Activated naive CD4-positive, alpha-beta T cell treated with anti-CD3 and anti-CD28 coated beads, Interleukin-2, amount 50 U/mL, for 72 hours (primary cell): ENCODE results near the gene SLC6A12. TPM values are rescaled to one million over a fixed set of nuclear protein-coding genes. Genes with fewer than 3 reads are reported as not detected.
A peak's percentile ranks its signal among the peaks of the same experiment; 100 is the strongest.

Experiments used
- ATAC-seq, 2 donors: fragments of 150-1000 bp; cut with Tn5 transposase; 2 replicates each; pipeline ENCODE4 v1.10.0; 2021; ENCODE audit warnings: mild to moderate bottlenecking in 2 of 2, moderate library complexity in 2 of 2
- DNase-seq, 2 donors: peaks; one replicate each; pipeline ENCODE4 v3.0.0; 2021 to 2022; ENCODE audit warnings: low spot score in 2 of 2
- H3K27ac Mint-ChIP-seq, 2 donors: one replicate each; pipeline ENCODE4 v1.8.0; 2022; ENCODE audit warnings: mild to moderate bottlenecking in 2 of 2, mixed read lengths in 2 of 2
- H3K36me3 Mint-ChIP-seq, 2 donors: one replicate each; pipeline ENCODE4 v1.8.0; 2022; ENCODE audit warnings: mixed read lengths in 2 of 2
- H3K9me3 Mint-ChIP-seq, 2 donors: one replicate each; pipeline ENCODE4 v1.8.0; 2022; ENCODE audit warnings: mixed read lengths in 2 of 2
- total RNA-seq, 2 donors: library from RNA; stranded (reverse); gene quantifications; one replicate each; pipeline ENCODE4 v1.2.3, GENCODE V29; 2022

SLC6A12 gene
- total RNA-seq, 2 donors from 2014 or later = not detected

DNA sequence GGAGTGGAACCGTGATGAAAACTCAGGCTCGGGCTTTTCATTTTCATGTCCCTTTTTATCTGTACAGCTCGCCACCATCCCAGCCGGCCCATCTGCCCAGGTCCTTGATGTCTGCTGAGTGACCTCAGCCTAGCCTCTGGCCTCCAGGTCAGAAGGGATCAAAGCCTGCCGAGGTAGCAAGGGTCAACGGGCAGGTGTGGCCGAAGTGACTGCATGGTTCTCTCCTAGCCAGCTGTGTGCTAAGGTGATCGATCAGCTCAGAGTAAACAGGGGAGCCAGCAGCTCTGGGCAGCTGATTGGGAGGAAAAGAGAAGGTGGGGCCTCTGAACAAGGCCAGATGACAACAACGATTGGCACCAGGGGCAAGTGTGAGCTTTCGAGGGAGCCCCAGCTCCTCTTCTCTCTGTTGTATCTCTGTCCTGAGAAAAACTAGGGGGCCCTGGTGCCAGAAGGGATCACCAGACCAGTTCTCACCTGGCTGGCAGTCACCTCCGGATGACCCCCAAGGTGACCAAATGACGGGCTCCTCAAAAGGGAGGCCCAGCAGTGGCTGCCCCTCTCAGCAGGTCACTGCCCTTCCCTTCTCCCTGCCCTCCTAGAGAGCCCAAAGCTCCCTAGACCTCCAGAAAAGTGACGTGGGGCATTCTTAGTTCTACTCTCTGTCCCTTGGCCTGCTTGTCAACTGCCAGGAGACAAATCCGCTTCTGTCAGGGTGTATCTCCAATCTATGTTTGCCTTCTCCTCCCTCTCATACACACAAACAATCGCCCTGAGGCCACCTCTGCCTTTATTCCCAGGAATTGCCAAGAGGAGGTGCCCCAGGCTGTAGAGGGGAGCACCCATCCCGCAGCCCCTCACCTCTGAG lies 3.4 kb downstream of the SLC6A12 start:
- Mint-ChIP-seq H3K9me3 (no peaks in the 10 kb centered on the region), H3K27ac (peak overlapping the region in 1 of 2 donors; percentile 73), H3K36me3 (no peaks in the 10 kb centered on the region)
- ATAC-seq = no peak
- no peak for DNase-seq

- no peaks in the 10 kb centered on the region for H3K9me3 Mint-ChIP-seq
- DNase-seq (no peak), ATAC-seq (no peak)
- H3K27ac Mint-ChIP-seq = no peak overlapping the region
- no peaks in the 10 kb centered on the region for H3K36me3 Mint-ChIP-seq
These were observed 4.1 kb downstream of the SLC6A12 start for GRCh38 chr12:209851-210250.

- DNase-seq (no peak), ATAC-seq (no peak)
- no peak overlapping the region for H3K27ac Mint-ChIP-seq
- no peaks in the 10 kb centered on the region for H3K9me3 Mint-ChIP-seq
- H3K36me3 Mint-ChIP-seq = no peaks in the 10 kb centered on the region
These were observed 4.7 kb downstream of the SLC6A12 start for GRCh38 chr12:209246-209645.

GRCh38 chr12:208813-209212 lies 5.1 kb downstream of the SLC6A12 start:
- Mint-ChIP-seq H3K27ac (no peak overlapping the region), H3K36me3 (no peaks in the 10 kb centered on the region), H3K9me3 (no peaks in the 10 kb centered on the region)
- no peak for DNase-seq
- ATAC-seq = no peak

GRCh38 chr12:207804-208203 lies 6.2 kb downstream of the SLC6A12 start:
- ATAC-seq = no peak
- Mint-ChIP-seq H3K9me3 (no peaks in the 10 kb centered on the region), H3K36me3 (no peaks in the 10 kb centered on the region), H3K27ac (no peak overlapping the region)
- DNase-seq = no peak

GRCh38 chr12:206746-207440 lies 7.1 kb downstream of the SLC6A12 start:
- Mint-ChIP-seq H3K9me3 (no peaks in the 10 kb centered on the region), H3K36me3 (no peaks in the 10 kb centered on the region), H3K27ac (no peak overlapping the region)
- ATAC-seq (no peak), DNase-seq (no peak)

GRCh38 chr12:205026-205425 lies 8.9 kb downstream of the SLC6A12 start:
- ATAC-seq = no peak

GRCh38 chr12:204261-204678 lies 9.7 kb downstream of the SLC6A12 start:
- H3K9me3 Mint-ChIP-seq = no peaks in the 10 kb centered on the region
- no peak overlapping the region for H3K27ac Mint-ChIP-seq
- no peak for ATAC-seq
- DNase-seq = no peak
- H3K36me3 Mint-ChIP-seq = no peaks in the 10 kb centered on the region

More at GRCh38 chr12:205026-205425, 8.9 kb downstream of the SLC6A12 start:
- Mint-ChIP-seq H3K36me3 (no peaks in the 10 kb centered on the region), H3K27ac (no peak overlapping the region), H3K9me3 (no peaks in the 10 kb centered on the region)
- DNase-seq = no peak

DNA sequence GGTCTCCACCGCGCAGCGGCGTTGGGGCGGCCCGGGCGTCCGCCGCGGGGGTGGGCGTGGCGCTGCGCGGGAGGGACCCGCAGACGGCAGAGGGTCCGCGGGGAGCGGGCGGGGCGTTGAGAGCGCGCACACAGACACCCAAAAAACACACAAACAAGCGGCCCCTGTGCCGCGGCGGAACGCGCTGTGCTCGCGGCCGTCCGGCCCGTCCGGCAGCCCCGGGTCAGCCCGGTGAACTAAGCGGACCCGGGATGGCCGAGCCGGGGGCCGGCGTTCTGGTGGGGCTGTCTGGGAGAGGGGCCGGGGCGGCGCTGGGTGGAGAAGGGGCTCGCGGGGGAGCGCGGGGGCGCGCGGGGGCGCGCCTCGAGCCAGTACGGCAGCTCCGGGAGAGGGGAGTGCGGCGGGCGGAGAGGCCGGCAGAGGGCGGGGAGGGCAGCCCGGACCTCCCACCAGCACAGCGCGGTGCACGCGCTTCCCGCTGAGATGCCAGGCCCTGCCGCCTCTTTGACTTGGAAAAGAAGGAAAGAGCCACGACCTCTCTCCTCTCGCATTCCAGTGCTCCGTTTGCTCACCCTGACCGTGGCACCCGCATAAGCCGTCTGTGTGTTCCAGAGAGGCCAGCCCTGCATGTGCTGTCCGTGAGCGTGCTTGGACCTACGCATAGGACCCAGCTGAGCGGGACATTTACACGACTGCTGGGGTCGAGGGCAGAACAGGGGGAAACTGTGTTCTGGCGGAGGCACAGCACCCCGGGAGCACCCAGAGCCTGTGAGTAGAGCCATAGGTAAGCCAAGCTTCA lies 10.3 kb downstream of the SLC6A12 start:
- Mint-ChIP-seq H3K9me3 (no peaks in the 10 kb centered on the region), H3K36me3 (no peaks in the 10 kb centered on the region), H3K27ac (no peak overlapping the region)
- DNase-seq (no peak), ATAC-seq (peak in 1 of 2 donors; percentile 51)

GRCh38 chr12:203074-203461 lies 10.9 kb downstream of the SLC6A12 start:
- H3K27ac Mint-ChIP-seq = no peak overlapping the region
- H3K36me3 Mint-ChIP-seq = no peaks in the 10 kb centered on the region
- ATAC-seq (no peak), DNase-seq (no peak)
- no peaks in the 10 kb centered on the region for H3K9me3 Mint-ChIP-seq

GRCh38 chr12:202081-202731 lies 11.8 kb downstream of the SLC6A12 start:
- Mint-ChIP-seq H3K27ac (no peak overlapping the region), H3K36me3 (no peaks in the 10 kb centered on the region), H3K9me3 (no peaks in the 10 kb centered on the region)
- DNase-seq (no peak), ATAC-seq (no peak)

GRCh38 chr12:201361-201760 lies 12.6 kb downstream of the SLC6A12 start:
- Mint-ChIP-seq H3K27ac (no peak overlapping the region), H3K36me3 (no peaks in the 10 kb centered on the region), H3K9me3 (no peaks in the 10 kb centered on the region)
- DNase-seq (no peak), ATAC-seq (no peak)

GRCh38 chr12:198705-199104 lies 15.3 kb downstream of the SLC6A12 start:
- Mint-ChIP-seq H3K27ac (no peak overlapping the region), H3K9me3 (no peaks in the 10 kb centered on the region), H3K36me3 (no peaks in the 10 kb centered on the region)
- ATAC-seq (no peak), DNase-seq (no peak)

DNA sequence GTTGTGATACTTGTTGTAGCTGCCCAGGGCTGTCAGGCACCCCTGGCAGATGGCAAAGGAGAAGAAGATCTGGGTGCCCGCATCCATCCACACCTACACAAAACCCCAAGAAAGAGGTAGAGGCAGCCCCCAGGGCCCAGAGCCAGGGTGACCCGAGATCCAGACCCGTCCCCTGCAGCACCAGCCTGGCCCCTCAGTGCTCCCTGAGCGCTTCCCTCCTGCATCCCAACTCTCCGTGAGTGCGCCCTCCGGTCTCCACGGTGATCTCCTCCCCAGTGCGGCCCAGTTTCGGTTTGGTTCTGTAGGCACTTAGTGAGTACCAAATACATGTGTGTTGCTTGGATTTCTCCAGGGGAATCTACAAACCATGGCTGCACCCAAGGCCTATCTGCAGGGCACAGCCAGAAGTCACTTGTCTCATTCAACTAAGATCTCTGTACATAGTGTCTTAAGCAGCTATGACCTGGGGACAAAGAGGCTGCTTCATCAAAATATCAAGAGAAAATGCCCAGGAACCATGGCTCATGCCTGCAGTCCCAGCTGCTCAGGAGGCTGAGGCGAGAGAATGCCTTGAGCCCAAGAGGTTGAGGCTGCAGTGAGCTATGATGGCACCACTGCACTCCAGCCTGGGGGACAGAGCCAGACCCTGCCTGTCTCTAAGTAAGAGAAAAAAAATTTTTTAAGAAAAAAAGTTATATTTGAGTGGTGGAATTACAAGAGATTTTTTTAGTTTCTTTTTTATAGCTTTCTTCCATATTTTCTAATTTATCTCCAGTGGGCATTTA lies 15.9 kb downstream of the SLC6A12 start:
- Mint-ChIP-seq H3K36me3 (no peaks in the 10 kb centered on the region), H3K27ac (no peak overlapping the region), H3K9me3 (no peaks in the 10 kb centered on the region)
- ATAC-seq (no peak), DNase-seq (no peak)

- DNase-seq (no peak), ATAC-seq (no peak)
- H3K9me3 Mint-ChIP-seq = no peaks in the 10 kb centered on the region
- no peak overlapping the region for H3K27ac Mint-ChIP-seq
- H3K36me3 Mint-ChIP-seq = no peaks in the 10 kb centered on the region
These were observed 16.6 kb downstream of the SLC6A12 start for GRCh38 chr12:197347-197746.

GRCh38 chr12:196436-196835 lies 17.5 kb downstream of the SLC6A12 start:
- Mint-ChIP-seq H3K27ac (no peak overlapping the region), H3K9me3 (no peaks in the 10 kb centered on the region), H3K36me3 (no peaks in the 10 kb centered on the region)
- ATAC-seq = no peak
- DNase-seq = no peak
